GM20000 (cell line): Measurements from ENCODE around the gene TRAPPC12.

ENCODE experiments used
- DNase-seq: peaks from one replicate; pipeline ENCODE4 v3.0.0; 2012; ENCODE audit warnings: low spot score
- CTCF ChIP-seq: IDR thresholded peaks from 2 replicates; pipeline ENCODE4 v1.5.1; 2012; ENCODE audit warnings: mild to moderate bottlenecking, control low read depth; ENCODE audit errors: extremely low read depth, missing control alignments

TRAPPC12 gene

GRCh38 chr2:3460831-3461800 lies 81.6 kb downstream of the TRAPPC12 start:
- no peak for TF ChIP-seq CTCF
- no peak for DNase-seq

- DNase-seq, result peak; percentile 88
- peak; percentile 69 for TF ChIP-seq CTCF
Measured at GRCh38 chr2:3461801-3462492, 82.5 kb downstream of the TRAPPC12 start.

- no peak for DNase-seq
- no peak for TF ChIP-seq CTCF
Measured at GRCh38 chr2:3462493-3463104, 83.1 kb downstream of the TRAPPC12 start.

GRCh38 chr2:3463186-3463835 lies 83.8 kb downstream of the TRAPPC12 start:
- DNase-seq, result no peak
- no peak for TF ChIP-seq CTCF

- DNase-seq, result no peak
- no peak for TF ChIP-seq CTCF
Measured at GRCh38 chr2:3463944-3464343, 84.5 kb downstream of the TRAPPC12 start.

- TF ChIP-seq CTCF, result no peak
Measured at GRCh38 chr2:3464401-3465005, 85.0 kb downstream of the TRAPPC12 start.

More at GRCh38 chr2:3464401-3465005, 85.0 kb downstream of the TRAPPC12 start:
- no peak for DNase-seq
